Activated naive CD8-positive, alpha-beta T cell treated with anti-CD3 and anti-CD28 coated beads, Interleukin-2, amount 50 U/mL, for 24 hours (primary cell): ENCODE measurements around the gene PPM1L.

Experiments
- ATAC-seq: fragments of 150-1000 bp; cut with Tn5 transposase; one replicate; pipeline ENCODE4 v1.10.0; 2021
- DNase-seq: peaks from one replicate; pipeline ENCODE4 v3.0.0; 2021
- H3K27ac Mint-ChIP-seq: one replicate; pipeline ENCODE4 v1.8.0; 2021; ENCODE audit warnings: mild to moderate bottlenecking, mixed read lengths
- H3K27me3 Mint-ChIP-seq: one replicate; pipeline ENCODE4 v1.8.0; 2021; ENCODE audit warnings: mixed read lengths
- H3K36me3 Mint-ChIP-seq: one replicate; pipeline ENCODE4 v1.8.0; 2021; ENCODE audit warnings: low read depth, mixed read lengths
- H3K4me1 Mint-ChIP-seq: one replicate; pipeline ENCODE4 v1.8.0; 2021; ENCODE audit warnings: mixed read lengths
- H3K4me3 Mint-ChIP-seq: one replicate; pipeline ENCODE4 v1.8.0; 2021; ENCODE audit warnings: mild to moderate bottlenecking, moderate library complexity, mixed read lengths
- H3K9me3 Mint-ChIP-seq: one replicate; pipeline ENCODE4 v1.8.0; 2021; ENCODE audit warnings: mixed read lengths

The PPM1L gene

GRCh38 chr3:160935413-160936095 lies 179.5 kb downstream of the PPM1L start:
- no peak for ATAC-seq

GRCh38 chr3:160941885-160942494 lies 186.0 kb downstream of the PPM1L start:
- peaks cover 2% of the 10 kb centered on the region for H3K4me1 Mint-ChIP-seq
- no peak overlapping the region for H3K4me3 Mint-ChIP-seq
- H3K27ac Mint-ChIP-seq, result no peak overlapping the region
- H3K27me3 Mint-ChIP-seq, result no peaks in the 10 kb centered on the region
- H3K36me3 Mint-ChIP-seq, result no peaks in the 10 kb centered on the region
- ATAC-seq (peak; percentile 57), DNase-seq (peak; percentile 78)
- H3K9me3 Mint-ChIP-seq, result no peaks in the 10 kb centered on the region

More at GRCh38 chr3:160935413-160936095, 179.5 kb downstream of the PPM1L start:
- no peak overlapping the region for H3K4me3 Mint-ChIP-seq
- H3K27me3 Mint-ChIP-seq, result no peaks in the 10 kb centered on the region
- no peaks in the 10 kb centered on the region for H3K4me1 Mint-ChIP-seq
- no peak overlapping the region for H3K27ac Mint-ChIP-seq
- H3K36me3 Mint-ChIP-seq, result no peaks in the 10 kb centered on the region
- H3K9me3 Mint-ChIP-seq, result no peaks in the 10 kb centered on the region
- DNase-seq, result no peak

- DNase-seq (no peak), ATAC-seq (no peak)
- no peak overlapping the region for H3K27ac Mint-ChIP-seq
- no peak overlapping the region for H3K4me3 Mint-ChIP-seq
- H3K9me3 Mint-ChIP-seq, result no peaks in the 10 kb centered on the region
- peaks cover 4% of the 10 kb centered on the region for H3K4me1 Mint-ChIP-seq
- no peaks in the 10 kb centered on the region for H3K27me3 Mint-ChIP-seq
- no peaks in the 10 kb centered on the region for H3K36me3 Mint-ChIP-seq
Measured at GRCh38 chr3:160943996-160944395, 188.0 kb downstream of the PPM1L start.

GRCh38 chr3:160945336-160945735 lies 189.3 kb downstream of the PPM1L start:
- no peak overlapping the region for H3K4me3 Mint-ChIP-seq
- H3K36me3 Mint-ChIP-seq, result no peaks in the 10 kb centered on the region
- ATAC-seq, result no peak
- no peak for DNase-seq
- peaks cover 17% of the 10 kb centered on the region for H3K4me1 Mint-ChIP-seq
- H3K27ac Mint-ChIP-seq, result no peak overlapping the region
- H3K27me3 Mint-ChIP-seq, result peaks cover 2% of the 10 kb centered on the region
- no peaks in the 10 kb centered on the region for H3K9me3 Mint-ChIP-seq

- peaks cover 5% of the 10 kb centered on the region for H3K27me3 Mint-ChIP-seq
- H3K4me1 Mint-ChIP-seq, result peaks cover 15% of the 10 kb centered on the region
- DNase-seq, result no peak
- ATAC-seq, result no peak
- no peaks in the 10 kb centered on the region for H3K9me3 Mint-ChIP-seq
- no peaks in the 10 kb centered on the region for H3K36me3 Mint-ChIP-seq
- H3K4me3 Mint-ChIP-seq, result no peak overlapping the region
- no peak overlapping the region for H3K27ac Mint-ChIP-seq
Measured at GRCh38 chr3:160948273-160948672, 192.2 kb downstream of the PPM1L start.

GRCh38 chr3:160949460-160949859 lies 193.4 kb downstream of the PPM1L start:
- Mint-ChIP-seq H3K36me3 (no peaks in the 10 kb centered on the region), H3K27ac (no peak overlapping the region), H3K27me3 (peaks cover 5% of the 10 kb centered on the region), H3K4me3 (no peak overlapping the region), H3K9me3 (no peaks in the 10 kb centered on the region), H3K4me1 (peaks cover 15% of the 10 kb centered on the region)
- ATAC-seq (peak; percentile 81), DNase-seq (no peak)

- Mint-ChIP-seq H3K27me3 (peaks cover 5% of the 10 kb centered on the region), H3K36me3 (no peaks in the 10 kb centered on the region), H3K9me3 (no peaks in the 10 kb centered on the region), H3K4me3 (no peak overlapping the region), H3K4me1 (peaks cover 15% of the 10 kb centered on the region), H3K27ac (no peak overlapping the region)
- ATAC-seq, result no peak
- no peak for DNase-seq
Measured at GRCh38 chr3:160950542-160950941, 194.5 kb downstream of the PPM1L start.

- Mint-ChIP-seq H3K4me3 (no peak overlapping the region), H3K27ac (no peak overlapping the region), H3K4me1 (peaks cover 15% of the 10 kb centered on the region), H3K36me3 (no peaks in the 10 kb centered on the region), H3K9me3 (no peaks in the 10 kb centered on the region), H3K27me3 (peaks cover 5% of the 10 kb centered on the region)
- DNase-seq (no peak), ATAC-seq (no peak)
Measured at GRCh38 chr3:160950954-160951353, 194.9 kb downstream of the PPM1L start.

GRCh38 chr3:160951642-160952487 lies 195.8 kb downstream of the PPM1L start:
- H3K27me3 Mint-ChIP-seq, result peaks cover 5% of the 10 kb centered on the region
- no peak overlapping the region for H3K27ac Mint-ChIP-seq
- no peak for ATAC-seq
- no peaks in the 10 kb centered on the region for H3K9me3 Mint-ChIP-seq
- H3K36me3 Mint-ChIP-seq, result no peaks in the 10 kb centered on the region
- no peak for DNase-seq
- H3K4me1 Mint-ChIP-seq, result peaks cover 15% of the 10 kb centered on the region
- no peak overlapping the region for H3K4me3 Mint-ChIP-seq

- no peaks in the 10 kb centered on the region for H3K9me3 Mint-ChIP-seq
- no peak overlapping the region for H3K4me3 Mint-ChIP-seq
- no peak for ATAC-seq
- H3K27ac Mint-ChIP-seq, result no peak overlapping the region
- peaks cover 15% of the 10 kb centered on the region for H3K4me1 Mint-ChIP-seq
- H3K27me3 Mint-ChIP-seq, result peaks cover 5% of the 10 kb centered on the region
- DNase-seq, result no peak
- H3K36me3 Mint-ChIP-seq, result no peaks in the 10 kb centered on the region
Measured at GRCh38 chr3:160953686-160954085, 197.7 kb downstream of the PPM1L start.

- H3K4me3 Mint-ChIP-seq, result no peak overlapping the region
- no peak for DNase-seq
- H3K27ac Mint-ChIP-seq, result no peak overlapping the region
- H3K4me1 Mint-ChIP-seq, result no peaks in the 10 kb centered on the region
- no peaks in the 10 kb centered on the region for H3K36me3 Mint-ChIP-seq
- peak; percentile 71 for ATAC-seq
- H3K9me3 Mint-ChIP-seq, result no peaks in the 10 kb centered on the region
- H3K27me3 Mint-ChIP-seq, result no peaks in the 10 kb centered on the region
Measured at GRCh38 chr3:160956785-160957184, 200.8 kb downstream of the PPM1L start.

- H3K27ac Mint-ChIP-seq, result no peak overlapping the region
- no peaks in the 10 kb centered on the region for H3K27me3 Mint-ChIP-seq
- DNase-seq, result no peak
- no peaks in the 10 kb centered on the region for H3K36me3 Mint-ChIP-seq
- no peak for ATAC-seq
- H3K4me3 Mint-ChIP-seq, result no peak overlapping the region
- H3K4me1 Mint-ChIP-seq, result no peaks in the 10 kb centered on the region
- no peaks in the 10 kb centered on the region for H3K9me3 Mint-ChIP-seq
Measured at GRCh38 chr3:160960568-160960967, 204.5 kb downstream of the PPM1L start.

GRCh38 chr3:160963949-160964348 lies 207.9 kb downstream of the PPM1L start:
- no peak overlapping the region for H3K4me3 Mint-ChIP-seq
- H3K27me3 Mint-ChIP-seq, result no peaks in the 10 kb centered on the region
- H3K36me3 Mint-ChIP-seq, result no peaks in the 10 kb centered on the region
- ATAC-seq (no peak), DNase-seq (no peak)
- H3K27ac Mint-ChIP-seq, result no peak overlapping the region
- H3K4me1 Mint-ChIP-seq, result peaks cover under 1% of the 10 kb centered on the region
- H3K9me3 Mint-ChIP-seq, result peaks cover 13% of the 10 kb centered on the region

GRCh38 chr3:160968761-160969160 lies 212.7 kb downstream of the PPM1L start:
- DNase-seq, result no peak
- peaks cover 15% of the 10 kb centered on the region for H3K4me1 Mint-ChIP-seq
- no peak overlapping the region for H3K27ac Mint-ChIP-seq

More at GRCh38 chr3:160968761-160969160, 212.7 kb downstream of the PPM1L start:
- no peaks in the 10 kb centered on the region for H3K36me3 Mint-ChIP-seq
- no peak for ATAC-seq
- H3K27me3 Mint-ChIP-seq, result no peaks in the 10 kb centered on the region
- H3K9me3 Mint-ChIP-seq, result peaks cover 13% of the 10 kb centered on the region
- no peak overlapping the region for H3K4me3 Mint-ChIP-seq
